Measurements from ENCODE around the gene FBN2. TPM values are rescaled to one million over a fixed set of nuclear protein-coding genes. Genes with fewer than 3 reads are reported as not detected.
A peak's percentile ranks its signal among the peaks of the same experiment; 100 is the strongest.
"Not testable (repeated sequence)": the region's sequence is repeated elsewhere in the genome, so short reads cannot be mapped to it uniquely, and the experiment has no call there.

The FBN2 gene
- total RNA-seq, 6 experiments from 2014 or later: 174 to 272 (median 186) TPM

- Mint-ChIP-seq H3K27ac (no peak overlapping the region), H3K9me3 (peaks cover 8% of the 10 kb centered on the region), H3K4me1 (ENCODE audit: low read depth) (no peaks in the 10 kb centered on the region), H3K36me3 (ENCODE audit: low read depth) (peaks cover 65% of the 10 kb centered on the region), H3K4me3 (no peak overlapping the region), H3K27me3 (ENCODE audit: insufficient read depth) (peaks cover 16% of the 10 kb centered on the region)
- TF ChIP-seq, protein P1, sequence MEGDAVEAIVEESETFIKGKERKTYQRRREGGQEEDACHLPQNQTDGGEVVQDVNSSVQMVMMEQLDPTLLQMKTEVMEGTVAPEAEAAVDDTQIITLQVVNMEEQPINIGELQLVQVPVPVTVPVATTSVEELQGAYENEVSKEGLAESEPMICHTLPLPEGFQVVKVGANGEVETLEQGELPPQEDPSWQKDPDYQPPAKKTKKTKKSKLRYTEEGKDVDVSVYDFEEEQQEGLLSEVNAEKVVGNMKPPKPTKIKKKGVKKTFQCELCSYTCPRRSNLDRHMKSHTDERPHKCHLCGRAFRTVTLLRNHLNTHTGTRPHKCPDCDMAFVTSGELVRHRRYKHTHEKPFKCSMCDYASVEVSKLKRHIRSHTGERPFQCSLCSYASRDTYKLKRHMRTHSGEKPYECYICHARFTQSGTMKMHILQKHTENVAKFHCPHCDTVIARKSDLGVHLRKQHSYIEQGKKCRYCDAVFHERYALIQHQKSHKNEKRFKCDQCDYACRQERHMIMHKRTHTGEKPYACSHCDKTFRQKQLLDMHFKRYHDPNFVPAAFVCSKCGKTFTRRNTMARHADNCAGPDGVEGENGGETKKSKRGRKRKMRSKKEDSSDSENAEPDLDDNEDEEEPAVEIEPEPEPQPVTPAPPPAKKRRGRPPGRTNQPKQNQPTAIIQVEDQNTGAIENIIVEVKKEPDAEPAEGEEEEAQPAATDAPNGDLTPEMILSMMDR (IDR thresholded peaks at IDR 0.05): no peak
- DNase-seq: no peak
Measured at GRCh38 chr5:128328446-128328845, 209.6 kb downstream of the FBN2 start.

DNA sequence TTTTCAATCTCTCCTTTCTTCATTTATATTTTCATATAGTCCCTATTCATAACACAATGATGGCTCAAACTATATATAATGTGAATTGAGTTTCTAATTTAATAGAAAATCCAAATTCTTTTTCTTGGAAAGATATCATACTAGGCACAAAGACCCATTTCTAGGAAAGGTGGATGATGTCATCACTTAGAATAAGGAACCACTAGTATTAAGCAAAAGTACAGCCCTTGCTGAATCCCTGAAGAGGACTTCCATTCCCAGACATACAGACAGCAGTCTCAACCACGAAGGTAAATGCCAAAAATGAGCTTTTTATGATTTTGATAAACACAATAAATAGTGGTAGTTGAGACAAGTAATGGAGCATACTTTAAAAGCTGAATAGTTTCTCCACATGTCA, 210.0 kb downstream of the FBN2 start:
- DNase-seq: no peak
- H3K4me1 Mint-ChIP-seq (ENCODE audit: low read depth): no peaks in the 10 kb centered on the region
- no peak overlapping the region for H3K27ac Mint-ChIP-seq
- peaks cover 19% of the 10 kb centered on the region for H3K27me3 Mint-ChIP-seq (ENCODE audit: insufficient read depth)
- H3K36me3 Mint-ChIP-seq (ENCODE audit: low read depth): peaks cover 69% of the 10 kb centered on the region
- no peak overlapping the region for H3K4me3 Mint-ChIP-seq
- TF ChIP-seq, protein P1 (IDR thresholded peaks at IDR 0.05): no peak
- H3K9me3 Mint-ChIP-seq: peaks cover 8% of the 10 kb centered on the region

DNA sequence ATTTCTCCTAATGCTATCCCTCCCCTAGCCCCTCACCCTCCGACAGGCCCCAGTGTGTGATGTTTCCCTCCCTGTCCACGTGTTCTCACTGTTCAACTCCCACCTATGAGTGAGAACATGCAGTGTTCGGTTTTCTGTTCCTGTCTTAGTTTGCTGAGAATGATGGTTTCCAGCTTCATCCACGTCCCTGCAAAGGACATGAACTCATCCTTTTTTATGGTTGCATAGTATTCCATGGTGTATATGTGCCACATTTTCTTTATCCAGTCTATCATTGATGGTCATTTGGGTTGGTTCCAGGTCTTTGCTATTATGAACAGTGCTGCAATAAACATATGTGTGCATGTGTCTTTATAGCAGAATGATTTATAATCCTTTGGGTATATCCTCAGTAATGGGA, 216.6 kb downstream of the FBN2 start:
- H3K4me3 Mint-ChIP-seq; H3K9me3 Mint-ChIP-seq; H3K27ac Mint-ChIP-seq; H3K4me1 Mint-ChIP-seq (ENCODE audit: low read depth); DNase-seq: not testable (repeated sequence)
- H3K27me3 Mint-ChIP-seq (ENCODE audit: insufficient read depth): peaks cover 17% of the 10 kb centered on the region
- peaks cover 34% of the 10 kb centered on the region for H3K36me3 Mint-ChIP-seq (ENCODE audit: low read depth)

DNA sequence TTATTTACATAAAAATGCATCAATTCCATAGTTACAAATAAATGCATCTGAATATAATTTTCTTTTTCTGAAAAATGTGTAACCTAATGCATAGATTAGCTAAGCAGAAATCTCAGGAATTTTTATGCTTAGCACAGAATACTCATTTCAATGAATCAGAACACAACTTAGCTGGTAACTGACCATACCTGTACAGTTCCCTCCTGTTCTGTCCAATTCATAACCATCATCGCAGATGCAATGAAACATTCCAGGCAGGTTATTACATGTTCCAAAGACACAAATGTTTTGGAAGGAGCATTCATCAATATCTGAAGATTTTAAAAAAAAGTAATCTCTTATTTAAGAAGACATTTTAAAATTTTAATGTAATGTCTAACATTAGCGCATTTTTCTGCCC, 219.4 kb downstream of the FBN2 start:
- TF ChIP-seq, protein P1 (IDR thresholded peaks at IDR 0.05): no peak
- H3K9me3 Mint-ChIP-seq: no peaks in the 10 kb centered on the region; the same call in 1 of the 2 replicates
- H3K27ac Mint-ChIP-seq: no peak overlapping the region
- no peak overlapping the region for H3K4me3 Mint-ChIP-seq
- H3K4me1 Mint-ChIP-seq (ENCODE audit: low read depth): no peaks in the 10 kb centered on the region
- H3K36me3 Mint-ChIP-seq (ENCODE audit: low read depth): peaks cover 16% of the 10 kb centered on the region
- peaks cover 5% of the 10 kb centered on the region; the same call in 1 of the 2 replicates for H3K27me3 Mint-ChIP-seq (ENCODE audit: insufficient read depth)
- no peak for DNase-seq

GRCh38 chr5:128317481-128317880, 220.6 kb downstream of the FBN2 start:
- no peaks in the 10 kb centered on the region for H3K4me1 Mint-ChIP-seq (ENCODE audit: low read depth)
- DNase-seq: no peak
- peaks cover 14% of the 10 kb centered on the region for H3K36me3 Mint-ChIP-seq (ENCODE audit: low read depth)
- H3K27ac Mint-ChIP-seq: peak overlapping the region; percentile 31; the same call in 1 of the 2 replicates
- no peaks in the 10 kb centered on the region; the same call in 1 of the 2 replicates for H3K9me3 Mint-ChIP-seq
- no peaks in the 10 kb centered on the region; the same call in 1 of the 2 replicates for H3K27me3 Mint-ChIP-seq (ENCODE audit: insufficient read depth)
- no peak overlapping the region; the same call in 1 of the 2 replicates for H3K4me3 Mint-ChIP-seq
- TF ChIP-seq, protein P1 (IDR thresholded peaks at IDR 0.05): no peak

DNA sequence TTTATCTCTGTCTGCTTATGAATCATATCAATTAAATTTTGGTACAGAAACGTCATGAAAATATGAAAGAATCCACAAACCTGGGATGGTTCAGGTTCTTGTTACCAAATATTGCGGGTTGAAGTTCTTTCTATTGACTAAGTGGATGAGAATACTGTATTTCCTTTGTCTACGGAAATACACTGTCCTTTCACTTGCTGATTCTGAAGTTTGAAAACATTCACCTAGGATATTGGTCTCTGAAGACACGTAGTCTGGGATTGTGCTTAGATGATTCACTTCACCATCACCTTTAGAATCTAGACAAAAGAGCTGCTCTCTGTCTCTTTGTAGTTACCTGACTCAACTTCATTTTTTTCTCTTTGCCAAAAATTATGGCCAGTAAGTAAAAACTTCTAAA, 222.4 kb downstream of the FBN2 start:
- peaks cover 14% of the 10 kb centered on the region for H3K36me3 Mint-ChIP-seq (ENCODE audit: low read depth)
- no peak overlapping the region for H3K4me3 Mint-ChIP-seq
- H3K9me3 Mint-ChIP-seq: no peaks in the 10 kb centered on the region; the same call in 1 of the 2 replicates
- TF ChIP-seq, protein P1 (IDR thresholded peaks at IDR 0.05): no peak
- no peak overlapping the region for H3K27ac Mint-ChIP-seq
- DNase-seq: no peak
- H3K4me1 Mint-ChIP-seq (ENCODE audit: low read depth): no peaks in the 10 kb centered on the region
- no peaks in the 10 kb centered on the region; the same call in 1 of the 2 replicates for H3K27me3 Mint-ChIP-seq (ENCODE audit: insufficient read depth)

Data from HFFc6 (cell line).